ENCODE data around the gene SLITRK2. TPM values are rescaled to one million over a fixed set of nuclear protein-coding genes. Genes with fewer than 3 reads are reported as not detected.
A peak's percentile ranks its signal among the peaks of the same experiment; 100 is the strongest.

Gene SLITRK2
- total and polyA plus RNA-seq, 5 donors = 0.43 to 0.81 (median 0.74) TPM

DNA sequence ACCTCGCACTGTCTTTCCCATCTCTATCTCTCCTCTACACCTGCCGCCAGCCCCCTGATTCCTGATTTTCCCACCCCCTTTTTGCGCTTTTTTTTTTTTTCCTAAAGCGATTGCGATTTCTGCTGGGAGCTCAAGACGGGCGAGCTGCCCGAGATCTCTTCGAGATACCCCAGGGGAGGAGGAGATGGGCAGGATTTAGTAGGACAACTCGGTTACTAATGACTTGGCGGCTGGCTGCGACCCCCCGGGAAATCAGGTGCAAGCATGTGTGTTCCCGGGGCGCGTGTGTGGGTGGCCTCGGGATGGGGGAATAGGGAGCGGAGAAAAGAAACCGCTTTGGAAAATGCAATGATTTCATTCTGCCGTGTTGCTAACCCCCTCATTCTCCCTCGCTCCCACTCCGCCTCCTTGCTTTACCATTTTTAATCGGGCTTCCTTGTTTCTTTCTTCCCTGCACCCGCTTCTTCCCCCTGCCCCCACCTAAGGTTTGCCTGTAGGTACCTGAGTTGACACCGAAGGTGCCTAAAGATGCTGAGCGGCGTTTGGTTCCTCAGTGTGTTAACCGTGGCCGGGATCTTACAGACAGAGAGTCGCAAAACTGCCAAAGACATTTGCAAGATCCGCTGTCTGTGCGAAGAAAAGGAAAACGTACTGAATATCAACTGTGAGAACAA, 4.4 kb downstream of the SLITRK2 start:
- intact Hi-C loops (cut with DNase I) = loop anchor here in 2 of 4 donors (10.0 kb wide), 1 partner anchor 83 kb away; no protein-coding TSS in a partner anchor
- Histone ChIP-seq H3K27me3 (ENCODE audit: control insufficient read depth, insufficient read depth) (no peaks in the 10 kb centered on the region), H3K9me3 (ENCODE audit: control insufficient read depth, low read length) (no peaks in the 10 kb centered on the region), H3K27ac (ENCODE audit: low read length) (no peak overlapping the region), H3K4me3 (ENCODE audit: low read length) (no peak overlapping the region), H3K4me1 (ENCODE audit: control insufficient read depth, insufficient read depth, low read length) (no peaks in the 10 kb centered on the region)
- no peak for DNase-seq
- 18% methylated on average over 33 of the region's 33 CpGs for WGBS
- ATAC-seq = no peak

DNA sequence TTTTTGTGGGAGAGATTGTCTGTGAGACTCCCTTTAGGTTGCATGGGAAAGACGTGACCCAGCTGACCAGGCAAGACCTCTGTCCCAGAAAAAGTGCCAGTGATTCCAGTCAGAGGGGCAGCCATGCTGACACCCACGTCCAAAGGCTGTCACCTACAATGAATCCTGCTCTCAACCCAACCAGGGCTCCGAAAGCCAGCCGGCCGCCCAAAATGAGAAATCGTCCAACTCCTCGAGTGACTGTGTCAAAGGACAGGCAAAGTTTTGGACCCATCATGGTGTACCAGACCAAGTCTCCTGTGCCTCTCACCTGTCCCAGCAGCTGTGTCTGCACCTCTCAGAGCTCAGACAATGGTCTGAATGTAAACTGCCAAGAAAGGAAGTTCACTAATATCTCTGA, 5.5 kb downstream of the SLITRK2 start:
- Histone ChIP-seq H3K27me3 (ENCODE audit: control insufficient read depth, insufficient read depth) (no peaks in the 10 kb centered on the region), H3K4me1 (ENCODE audit: control insufficient read depth, insufficient read depth, low read length) (no peaks in the 10 kb centered on the region), H3K4me3 (ENCODE audit: low read length) (no peak overlapping the region), H3K9me3 (ENCODE audit: control insufficient read depth, low read length) (no peaks in the 10 kb centered on the region), H3K27ac (ENCODE audit: low read length) (no peak overlapping the region)
- WGBS = 87% methylated on average over 7 of the region's 7 CpGs
- DNase-seq = no peak
- no peak for ATAC-seq
- intact Hi-C loops (cut with DNase I) = loop anchor here in 2 of 4 donors (10.0 kb wide), 1 partner anchor 82 kb away; no protein-coding TSS in a partner anchor

DNA sequence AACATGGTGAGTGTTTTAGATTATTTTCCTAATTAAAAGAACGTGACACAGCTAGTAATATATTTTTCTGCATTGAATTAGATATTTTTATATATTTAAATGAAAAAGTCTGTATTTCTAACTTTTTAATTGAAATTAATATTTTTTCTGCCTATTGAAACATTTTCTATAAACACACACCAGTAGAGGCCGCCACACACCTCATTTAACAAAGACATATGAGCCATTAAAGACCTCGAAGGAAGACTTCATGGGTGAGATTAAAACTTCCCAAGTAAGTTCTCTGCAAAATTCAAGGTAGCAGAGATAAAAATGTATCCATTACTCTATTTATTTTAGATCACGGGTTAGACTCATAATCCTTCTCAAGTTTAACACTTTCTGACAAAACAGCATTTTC, 8.3 kb downstream of the SLITRK2 start:
- 8% methylated on average over 4 of the region's 4 CpGs for WGBS
- intact Hi-C loops (cut with DNase I) = loop anchor here in 2 of 4 donors (10.0 kb wide), 1 partner anchor 79 kb away; no protein-coding TSS in a partner anchor
- no peak for DNase-seq

DNA sequence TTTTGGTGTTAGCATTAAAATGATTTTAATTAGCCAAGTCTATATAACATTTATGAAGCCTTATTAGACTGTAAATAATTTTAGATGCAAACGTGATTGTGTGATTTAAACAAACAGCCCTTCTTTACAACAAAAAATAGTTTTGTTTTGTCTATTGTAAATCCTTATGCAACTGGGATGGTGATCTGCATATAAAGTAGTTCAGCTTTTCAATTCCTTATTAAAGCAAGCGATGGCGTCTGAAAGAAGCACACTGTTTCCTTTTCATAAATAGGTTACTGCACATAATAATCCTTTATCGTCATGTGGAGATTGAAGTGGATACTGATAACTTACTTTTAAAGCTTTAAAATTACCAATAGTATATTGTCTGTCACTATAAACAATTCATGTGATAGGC, 8.8 kb downstream of the SLITRK2 start:
- ATAC-seq = no peak
- H3K4me1 ChIP-seq (ENCODE audit: control insufficient read depth, insufficient read depth, low read length) = no peaks in the 10 kb centered on the region
- H3K27ac ChIP-seq (ENCODE audit: low read length) = no peak overlapping the region
- H3K4me3 ChIP-seq (ENCODE audit: low read length) = no peak overlapping the region
- DNase-seq = no peak
- intact Hi-C loops (cut with DNase I) = loop anchor here in 2 of 4 donors (10.0 kb wide), 1 partner anchor 78 kb away; no protein-coding TSS in a partner anchor
- no peaks in the 10 kb centered on the region for H3K9me3 ChIP-seq (ENCODE audit: control insufficient read depth, low read length)
- H3K27me3 ChIP-seq (ENCODE audit: control insufficient read depth, insufficient read depth) = no peaks in the 10 kb centered on the region
- 70% methylated on average over 4 of the region's 4 CpGs for WGBS

More for the DNA sequence above, 8.3 kb downstream of the SLITRK2 start:
- no peak for ATAC-seq
- Histone ChIP-seq H3K27me3 (ENCODE audit: control insufficient read depth, insufficient read depth) (no peaks in the 10 kb centered on the region), H3K9me3 (ENCODE audit: control insufficient read depth, low read length) (no peaks in the 10 kb centered on the region), H3K4me3 (ENCODE audit: low read length) (no peak overlapping the region), H3K27ac (ENCODE audit: low read length) (no peak overlapping the region), H3K4me1 (ENCODE audit: control insufficient read depth, insufficient read depth, low read length) (no peaks in the 10 kb centered on the region)

DNA sequence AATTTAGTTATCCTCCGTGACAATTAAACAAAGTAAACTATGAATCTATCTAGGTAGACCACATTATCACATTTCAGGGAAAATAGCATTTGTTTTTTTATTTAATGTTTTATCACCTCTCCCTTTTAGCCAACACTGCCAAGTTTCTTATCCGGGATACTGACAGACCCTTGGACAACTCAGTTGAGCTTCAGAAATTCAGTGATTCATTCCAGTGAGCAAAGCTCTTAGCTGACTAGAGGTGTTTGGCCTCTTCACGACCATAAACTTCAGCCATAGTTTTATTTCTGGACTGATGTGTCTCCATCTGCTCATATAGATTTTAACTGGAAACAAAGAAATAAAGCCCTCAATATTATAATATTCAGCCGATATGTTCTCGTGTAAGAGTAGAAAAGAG, 15.2 kb downstream of the SLITRK2 start:
- no peak overlapping the region for H3K27ac ChIP-seq (ENCODE audit: low read length)
- 34% methylated on average over 5 of the region's 5 CpGs for WGBS
- no peaks in the 10 kb centered on the region for H3K27me3 ChIP-seq (ENCODE audit: control insufficient read depth, insufficient read depth)
- intact Hi-C loops (cut with DNase I) = no loop called here
- DNase-seq (no peak), ATAC-seq (no peak)
- no peaks in the 10 kb centered on the region for H3K4me1 ChIP-seq (ENCODE audit: control insufficient read depth, insufficient read depth, low read length)
- H3K4me3 ChIP-seq (ENCODE audit: low read length) = no peak overlapping the region
- H3K9me3 ChIP-seq (ENCODE audit: control insufficient read depth, low read length) = no peaks in the 10 kb centered on the region

DNA sequence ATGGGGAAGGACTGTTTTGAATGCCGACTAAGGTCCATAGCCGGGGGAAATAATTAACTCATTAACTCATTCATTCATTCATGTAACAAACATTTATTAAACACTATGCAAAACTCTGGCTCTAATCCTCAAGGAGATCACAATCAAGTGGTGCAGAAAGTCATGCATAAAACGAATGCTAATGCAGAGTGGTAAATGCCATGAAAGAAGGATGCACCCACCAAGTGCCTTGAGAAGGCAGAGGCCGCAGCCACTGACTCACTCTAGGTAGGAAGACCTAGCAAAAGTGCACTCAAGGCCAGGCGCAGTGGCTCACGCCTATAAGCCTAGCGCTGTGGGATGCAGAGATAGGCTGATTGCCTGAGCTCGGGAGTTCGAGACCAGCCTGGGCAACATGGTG, 22.9 kb downstream of the SLITRK2 start:
- Histone ChIP-seq H3K27me3 (ENCODE audit: control insufficient read depth, insufficient read depth) (no peaks in the 10 kb centered on the region), H3K4me3 (ENCODE audit: low read length) (no peak overlapping the region), H3K4me1 (ENCODE audit: control insufficient read depth, insufficient read depth, low read length) (peaks cover 3% of the 10 kb centered on the region), H3K27ac (ENCODE audit: low read length) (no peak overlapping the region), H3K9me3 (ENCODE audit: control insufficient read depth, low read length) (no peaks in the 10 kb centered on the region)
- intact Hi-C loops (cut with DNase I) = no loop called here
- 76% methylated on average over 9 of the region's 9 CpGs for WGBS
- DNase-seq (no peak), ATAC-seq (no peak)

DNA sequence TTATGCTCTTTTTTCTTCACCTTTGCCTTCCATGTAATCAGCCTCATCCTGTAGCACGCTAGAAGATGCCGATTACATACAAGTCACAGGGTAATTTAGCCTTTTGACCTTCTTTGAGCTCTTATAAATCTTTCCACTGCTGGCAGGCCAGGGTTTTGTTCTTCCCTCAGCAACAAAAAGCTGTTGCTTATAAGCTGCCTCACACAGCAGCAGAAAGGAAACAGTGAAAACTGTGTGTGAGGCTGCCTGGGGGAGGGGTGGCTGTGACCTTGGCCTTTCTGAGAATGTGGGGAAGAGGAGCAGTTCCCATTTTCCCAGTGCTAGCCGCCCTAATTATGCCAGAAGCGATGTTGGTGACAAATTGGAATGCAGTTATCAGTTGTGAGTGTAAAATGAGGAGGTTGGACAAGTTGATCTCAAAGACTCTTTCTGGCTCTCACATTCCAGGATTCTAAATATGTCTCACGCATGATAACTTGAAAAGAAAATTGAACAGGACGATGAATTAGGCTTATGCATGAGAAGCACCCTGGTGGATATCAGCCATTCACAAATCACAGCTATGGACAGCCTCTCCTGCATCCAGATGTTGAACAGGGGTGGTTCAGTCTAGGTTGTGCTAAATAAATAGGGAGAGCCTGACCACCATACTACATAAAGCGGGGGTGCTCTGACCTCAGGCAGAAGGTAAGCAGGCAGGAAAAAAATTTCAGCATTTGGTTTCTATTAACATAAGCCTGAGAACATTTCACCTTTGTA, 25.7 kb downstream of the SLITRK2 start:
- peak overlapping the region; percentile 84 for H3K27ac ChIP-seq (ENCODE audit: low read length)

DNA sequence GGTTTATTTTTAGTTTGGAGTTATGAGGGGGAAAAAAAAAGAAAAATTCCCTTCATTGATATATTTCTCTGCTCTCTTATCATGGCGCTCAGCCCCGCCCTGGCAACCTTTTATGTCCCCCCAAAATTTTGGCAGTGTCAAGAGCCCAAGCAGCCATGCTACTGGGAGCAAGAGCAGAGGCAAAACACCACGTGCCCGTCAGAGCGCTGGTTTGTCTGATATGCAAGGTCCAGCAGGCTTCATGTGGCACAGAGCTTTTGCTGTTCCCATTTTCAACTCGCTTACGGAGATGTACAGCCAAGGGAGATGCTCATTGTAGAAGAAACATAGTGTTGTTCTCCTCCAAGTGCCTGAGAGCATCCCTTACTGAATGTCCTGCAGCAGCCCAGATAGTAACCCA, 27.3 kb downstream of the SLITRK2 start:
- no peak overlapping the region for H3K4me3 ChIP-seq (ENCODE audit: low read length)
- DNase-seq (no peak), ATAC-seq (peak in 1 of 2 donors; percentile 25)
- peaks cover 3% of the 10 kb centered on the region for H3K4me1 ChIP-seq (ENCODE audit: control insufficient read depth, insufficient read depth, low read length)
- no peaks in the 10 kb centered on the region for H3K9me3 ChIP-seq (ENCODE audit: control insufficient read depth, low read length)
- 63% methylated on average over 7 of the region's 7 CpGs for WGBS
- H3K27ac ChIP-seq (ENCODE audit: low read length) = peak overlapping the region; percentile 27
- intact Hi-C loops (cut with DNase I) = no loop called here
- H3K27me3 ChIP-seq (ENCODE audit: control insufficient read depth, insufficient read depth) = no peaks in the 10 kb centered on the region

More for the DNA sequence above, 25.7 kb downstream of the SLITRK2 start:
- Histone ChIP-seq H3K9me3 (ENCODE audit: control insufficient read depth, low read length) (no peaks in the 10 kb centered on the region), H3K4me3 (ENCODE audit: low read length) (peak overlapping the region; percentile 3), H3K4me1 (ENCODE audit: control insufficient read depth, insufficient read depth, low read length) (peaks cover 3% of the 10 kb centered on the region), H3K27me3 (ENCODE audit: control insufficient read depth, insufficient read depth) (no peaks in the 10 kb centered on the region)
- intact Hi-C loops (cut with DNase I) = no loop called here
- ATAC-seq = peak; percentile 62 to 71
- DNase-seq = peak in 2 of 3 donors; percentile 20 to 50
- WGBS = 17% methylated on average over 7 of the region's 7 CpGs

DNA sequence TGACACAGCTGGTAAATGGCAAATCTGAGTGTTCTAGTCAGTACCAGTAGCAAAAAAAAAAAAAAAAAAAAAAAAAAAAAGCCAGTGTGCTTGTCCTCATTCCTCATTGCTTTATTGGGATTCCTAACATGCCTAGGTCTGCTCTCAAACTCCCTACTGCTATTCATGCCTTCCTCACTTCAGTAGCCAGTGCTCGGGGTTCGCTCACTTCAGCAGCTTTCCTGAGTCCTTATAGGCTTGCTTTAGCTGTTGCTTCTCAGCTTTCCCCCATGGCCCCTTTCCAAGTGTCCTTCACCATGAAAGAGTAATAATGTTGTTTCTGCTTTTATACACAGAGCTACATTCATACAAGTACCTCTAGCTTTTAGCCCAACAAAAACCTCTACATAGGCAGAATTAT, 30.8 kb downstream of the SLITRK2 start:
- Histone ChIP-seq H3K27ac (ENCODE audit: low read length) (no peak overlapping the region), H3K27me3 (ENCODE audit: control insufficient read depth, insufficient read depth) (no peaks in the 10 kb centered on the region), H3K4me1 (ENCODE audit: control insufficient read depth, insufficient read depth, low read length) (peaks cover 3% of the 10 kb centered on the region), H3K9me3 (ENCODE audit: control insufficient read depth, low read length) (no peaks in the 10 kb centered on the region), H3K4me3 (ENCODE audit: low read length) (no peak overlapping the region)
- ATAC-seq (no peak), DNase-seq (no peak)
- intact Hi-C loops (cut with DNase I) = no loop called here
- 53% methylated on average over 2 of the region's 2 CpGs for WGBS

DNA sequence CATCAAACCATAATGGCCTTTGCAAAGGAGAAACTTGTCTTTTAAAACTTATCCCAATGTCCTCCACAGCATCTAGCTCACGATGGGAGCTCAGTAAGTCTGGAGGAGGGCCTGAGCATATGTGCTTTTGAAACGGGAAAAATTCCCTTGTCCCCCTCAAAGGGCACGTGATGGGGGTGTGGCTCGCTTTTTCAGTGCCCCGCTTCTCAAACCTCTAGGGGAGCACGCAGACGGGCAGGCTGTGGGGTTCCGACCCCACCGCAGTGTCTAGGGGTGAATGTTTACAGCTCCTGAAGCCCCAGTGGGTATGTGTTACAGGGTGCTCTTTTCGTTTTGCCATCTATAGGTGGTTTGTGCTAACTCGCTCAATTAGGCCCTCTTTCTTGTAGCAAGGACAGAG, 31.2 kb downstream of the SLITRK2 start:
- H3K27me3 ChIP-seq (ENCODE audit: control insufficient read depth, insufficient read depth) = no peaks in the 10 kb centered on the region
- H3K27ac ChIP-seq (ENCODE audit: low read length) = no peak overlapping the region
- intact Hi-C loops (cut with DNase I) = no loop called here
- H3K4me1 ChIP-seq (ENCODE audit: control insufficient read depth, insufficient read depth, low read length) = peaks cover 3% of the 10 kb centered on the region
- no peak for DNase-seq
- 81% methylated on average over 11 of the region's 11 CpGs for WGBS
- H3K4me3 ChIP-seq (ENCODE audit: low read length) = no peak overlapping the region
- ATAC-seq = no peak
- no peaks in the 10 kb centered on the region for H3K9me3 ChIP-seq (ENCODE audit: control insufficient read depth, low read length)

DNA sequence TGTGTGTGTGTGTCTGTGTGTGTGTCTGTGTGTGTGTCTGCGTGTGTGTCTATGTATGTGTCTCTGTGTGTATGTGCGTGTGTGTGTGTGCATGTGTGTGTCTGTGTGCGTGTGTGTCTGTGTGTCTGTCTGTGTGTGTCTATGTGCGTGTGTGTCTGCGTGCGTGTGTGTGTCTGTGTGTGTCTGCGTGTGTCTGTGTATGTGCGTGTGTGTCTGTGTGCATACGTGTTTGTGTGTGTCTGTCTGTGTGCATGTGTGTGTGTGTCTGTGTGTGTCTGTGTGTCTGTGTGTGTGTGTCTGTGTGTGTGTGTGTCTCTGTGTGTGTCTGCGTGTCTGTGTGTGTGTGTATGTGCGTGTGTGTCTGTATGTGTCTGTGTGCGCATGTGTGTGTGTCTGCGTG, 35.6 kb downstream of the SLITRK2 start:
- WGBS = 93% methylated on average over 13 of the region's 13 CpGs
- ATAC-seq = no peak
- no peak overlapping the region for H3K4me3 ChIP-seq (ENCODE audit: low read length)

More for the DNA sequence above, 35.6 kb downstream of the SLITRK2 start:
- intact Hi-C loops (cut with DNase I) = no loop called here
- H3K4me1 ChIP-seq (ENCODE audit: control insufficient read depth, insufficient read depth, low read length) = no peaks in the 10 kb centered on the region
- H3K27me3 ChIP-seq (ENCODE audit: control insufficient read depth, insufficient read depth) = no peaks in the 10 kb centered on the region
- no peak for DNase-seq
- no peak overlapping the region for H3K27ac ChIP-seq (ENCODE audit: low read length)
- no peaks in the 10 kb centered on the region for H3K9me3 ChIP-seq (ENCODE audit: control insufficient read depth, low read length)
